Sigmoid colon (tissue), 7 donors: ENCODE measurements around the gene MPC1. TPM values are rescaled to one million over a fixed set of nuclear protein-coding genes. Genes with fewer than 3 reads are reported as not detected.

Source experiments
- DNase-seq: peaks from one replicate; pipeline ENCODE4 v3.0.0-alpha.2; 2019
- H3K27ac ChIP-seq, 4 donors: fragments of 200-600 bp; sonication (generic); one replicate each; pipeline ENCODE4 v1.5.1; 2016 to 2019; ENCODE audit warnings: mild to moderate bottlenecking in 1 of 4
- H3K27me3 ChIP-seq, 3 donors: fragments of 200-600 bp; sonication (generic); one replicate each; pipeline ENCODE4 v1.5.1; 2019; ENCODE audit warnings: mild to moderate bottlenecking in 1 of 3
- H3K36me3 ChIP-seq, 4 donors: fragments of 200-600 bp; sonication (generic); one replicate each; pipeline ENCODE4 v1.5.1; 2016 to 2019
- H3K4me1 ChIP-seq, 4 donors: fragments of 200-600 bp; sonication (generic); one replicate each; pipeline ENCODE4 v1.5.1; 2017 to 2019
- H3K4me3 ChIP-seq, 4 donors: fragments of 200-600 bp; sonication (generic); one replicate each; pipeline ENCODE4 v1.5.1; 2017 to 2019; ENCODE audit warnings: mild to moderate bottlenecking in 2 of 4, moderate library complexity in 1 of 4
- H3K9me3 ChIP-seq, 4 donors: fragments of 200-600 bp in 3 of 4; sonication (generic) in 3 of 4; one replicate each; pipeline versions ENCODE4 v1.5.1 to v1.6.1; 2013 to 2019
- CTCF ChIP-seq, 4 experiments: fragments of 450-650 bp in 3 of 4; fragments of 200-600 bp in 1 of 4; IDR thresholded peaks; one replicate each; pipeline ENCODE4 v1.5.1; 2016 to 2019; ENCODE audit warnings: antibody characterized with exemption in 4 of 4, mild to moderate bottlenecking in 3 of 4, moderate library complexity in 2 of 4
- EP300 ChIP-seq, 4 donors: sonication (generic); formaldehyde crosslinking; IDR thresholded peaks; one replicate each; pipeline ENCODE4 v1.6.1; 2017; ENCODE audit warnings: antibody characterized with exemption in 4 of 4
- POLR2A ChIP-seq, 2 donors: fragments of 450-650 bp; IDR thresholded peaks; one replicate each; pipeline ENCODE4 v1.6.1; 2016; ENCODE audit warnings: antibody characterized with exemption in 2 of 2, mild to moderate bottlenecking in 2 of 2, moderate library complexity in 2 of 2
- POLR2AphosphoS5 ChIP-seq, 4 donors: sonication (generic); formaldehyde crosslinking; IDR thresholded peaks; one replicate each; pipeline ENCODE4 v1.6.1; 2017; ENCODE audit warnings: antibody characterized with exemption in 4 of 4
- WGBS, 2 donors: extraction: QIAGEN DNeasy Blood & Tissue Kit; methylation state at CpG; one replicate each; pipeline ENCODE4 v1.1.7; 2013; 5-methylcytosine and 5-hydroxymethylcytosine counted together
- intact Hi-C: fragments of 100-400 bp; cut with DNase I; formaldehyde crosslinking; loops from one replicate; pipeline ENCODE4 v1.15.1; 2023
- polyA plus RNA-seq, 3 donors: library from polyadenylated mRNA; stranded (reverse); fragments of 200-250 nt; gene quantifications; one replicate each; pipeline ENCODE4 v1.2.3, GENCODE V29; 2013
- total RNA-seq, 4 donors: library from RNA; depleted of rRNA; stranded (reverse); fragments of >200 nt; gene quantifications; one replicate each; pipeline ENCODE4 v1.1.0, GENCODE V29; 2016
- donor health status: healthy with polysubstance abuse.
- donor health status: Bipolar disorder and iron deficiency.
- donor health status: healthy.

Gene MPC1
- total and polyA plus RNA-seq, 7 donors: 52.9 to 310 (median 82.0) TPM

- no peaks in the 10 kb centered on the region for H3K9me3 ChIP-seq
- peaks cover 0 to 28% (median 0%) of the 10 kb centered on the region in 4 donors for H3K36me3 ChIP-seq
- no peak for DNase-seq
- H3K27ac ChIP-seq: no peak overlapping the region
- intact Hi-C loops: no loop called here
- peaks cover 0 to 56% (median 38%) of the 10 kb centered on the region in 4 donors for H3K4me1 ChIP-seq
- no peak overlapping the region for H3K4me3 ChIP-seq
- H3K27me3 ChIP-seq: no peaks in the 10 kb centered on the region
- TF ChIP-seq CTCF (IDR thresholded peaks at IDR 0.05): no peak
- TF ChIP-seq POLR2AphosphoS5 (IDR thresholded peaks at IDR 0.05): no peak
- no peak for TF ChIP-seq EP300 (IDR thresholded peaks at IDR 0.05)
- TF ChIP-seq POLR2A (IDR thresholded peaks at IDR 0.05): no peak
- 96% methylated on average over 9 of the region's 9 CpGs for WGBS, 2 donors
Observed at GRCh38 chr6:166338854-166339253, 43.9 kb downstream of the MPC1 start.

- intact Hi-C loops: no loop called here
- H3K9me3 ChIP-seq: no peaks in the 10 kb centered on the region
- DNase-seq: no peak
- H3K27ac ChIP-seq: no peak overlapping the region
- peaks cover 0 to 58% (median 39%) of the 10 kb centered on the region in 4 donors for H3K4me1 ChIP-seq
- 88 to 89% methylated on average over 3 of the region's 3 CpGs for WGBS, 2 donors
- H3K36me3 ChIP-seq: peaks cover 0 to 28% (median 0%) of the 10 kb centered on the region in 4 donors
- H3K4me3 ChIP-seq: no peak overlapping the region
- no peak for TF ChIP-seq CTCF (IDR thresholded peaks at IDR 0.05)
- TF ChIP-seq POLR2A (IDR thresholded peaks at IDR 0.05): no peak
- no peak for TF ChIP-seq POLR2AphosphoS5 (IDR thresholded peaks at IDR 0.05)
- TF ChIP-seq EP300 (IDR thresholded peaks at IDR 0.05): no peak
- no peaks in the 10 kb centered on the region for H3K27me3 ChIP-seq
Observed at GRCh38 chr6:166336847-166337246, 45.9 kb downstream of the MPC1 start.

- DNase-seq: no peak
- no peak overlapping the region for H3K4me3 ChIP-seq
- peaks cover 0 to 52% (median 39%) of the 10 kb centered on the region in 4 donors for H3K4me1 ChIP-seq
- WGBS, 2 donors: 83 to 87% methylated on average over 11 of the region's 11 CpGs
- H3K9me3 ChIP-seq: no peaks in the 10 kb centered on the region
- TF ChIP-seq POLR2A (IDR thresholded peaks at IDR 0.05) (no peak), EP300 (IDR thresholded peaks at IDR 0.05) (no peak), POLR2AphosphoS5 (IDR thresholded peaks at IDR 0.05) (no peak), CTCF (IDR thresholded peaks at IDR 0.05) (no peak)
- H3K27ac ChIP-seq: no peak overlapping the region
- peaks cover 0 to 28% (median 0%) of the 10 kb centered on the region in 4 donors for H3K36me3 ChIP-seq
- intact Hi-C loops: no loop called here
- H3K27me3 ChIP-seq: no peaks in the 10 kb centered on the region
Observed at GRCh38 chr6:166335378-166336302, 47.1 kb downstream of the MPC1 start.

- no peak for DNase-seq
- no peak for TF ChIP-seq CTCF (IDR thresholded peaks at IDR 0.05)
- TF ChIP-seq POLR2AphosphoS5 (IDR thresholded peaks at IDR 0.05): no peak
- no peak for TF ChIP-seq EP300 (IDR thresholded peaks at IDR 0.05)
- TF ChIP-seq POLR2A (IDR thresholded peaks at IDR 0.05): no peak
- no peak overlapping the region for H3K27ac ChIP-seq
- peaks cover 0 to 51% (median 37%) of the 10 kb centered on the region in 4 donors for H3K4me1 ChIP-seq
- no peak overlapping the region for H3K4me3 ChIP-seq
- peaks cover 0 to 28% (median 0%) of the 10 kb centered on the region in 4 donors for H3K36me3 ChIP-seq
- no peaks in the 10 kb centered on the region for H3K9me3 ChIP-seq
- intact Hi-C loops: no loop called here
- no peaks in the 10 kb centered on the region for H3K27me3 ChIP-seq
- WGBS, 2 donors: 90 to 95% methylated on average over 8 of the region's 8 CpGs
Observed at GRCh38 chr6:166334878-166335277, 47.9 kb downstream of the MPC1 start.
